ENCODE measurements around the gene EID2B. TPM values are rescaled to one million over a fixed set of nuclear protein-coding genes. Genes with fewer than 3 reads are reported as not detected.

EID2B gene
- total and polyA plus RNA-seq, 2 of the 13 experiments (the other 11 are each of a cell fraction or from before 2014, with no cell fraction given), result 2.5 to 3.7 TPM

DNA sequence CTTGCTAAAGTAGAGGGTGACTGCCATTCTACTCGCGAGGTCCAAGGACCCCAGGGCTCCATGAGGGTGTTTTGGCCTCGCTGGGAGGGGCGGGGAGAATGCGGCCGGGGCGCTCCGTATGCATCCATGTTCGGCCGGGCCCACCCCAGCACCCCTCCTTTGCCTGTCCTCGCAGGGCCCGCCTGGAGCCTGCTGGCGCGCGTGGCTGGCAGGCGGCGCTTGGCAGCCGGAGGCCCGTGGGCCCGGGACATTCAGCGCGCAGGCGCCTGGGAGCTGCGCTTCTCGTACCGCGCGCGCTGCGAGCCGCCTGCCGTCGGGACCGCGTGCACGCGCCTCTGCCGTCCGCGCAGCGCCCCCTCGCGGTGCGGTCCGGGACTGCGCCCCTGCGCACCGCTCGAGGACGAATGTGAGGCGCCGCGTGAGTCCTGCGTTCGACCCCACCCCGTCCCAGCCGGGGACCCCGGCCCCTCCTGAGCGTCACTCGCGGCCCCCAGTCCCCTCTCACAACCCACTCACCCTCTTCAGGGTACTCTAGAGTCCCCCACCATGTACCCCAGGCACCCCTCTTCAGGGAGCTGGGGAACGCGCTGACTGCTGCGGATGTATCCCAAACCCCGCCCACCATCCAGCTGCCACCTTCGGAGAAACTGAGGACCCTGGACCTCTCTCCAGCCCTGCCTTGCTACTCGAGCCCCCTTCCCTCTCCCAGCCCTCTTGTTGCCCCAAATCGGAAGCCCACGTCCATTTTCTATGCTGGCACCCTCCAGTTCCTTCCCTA, 29.8 kb downstream of the EID2B start (continued):
- TF ChIP-seq, protein P1, sequence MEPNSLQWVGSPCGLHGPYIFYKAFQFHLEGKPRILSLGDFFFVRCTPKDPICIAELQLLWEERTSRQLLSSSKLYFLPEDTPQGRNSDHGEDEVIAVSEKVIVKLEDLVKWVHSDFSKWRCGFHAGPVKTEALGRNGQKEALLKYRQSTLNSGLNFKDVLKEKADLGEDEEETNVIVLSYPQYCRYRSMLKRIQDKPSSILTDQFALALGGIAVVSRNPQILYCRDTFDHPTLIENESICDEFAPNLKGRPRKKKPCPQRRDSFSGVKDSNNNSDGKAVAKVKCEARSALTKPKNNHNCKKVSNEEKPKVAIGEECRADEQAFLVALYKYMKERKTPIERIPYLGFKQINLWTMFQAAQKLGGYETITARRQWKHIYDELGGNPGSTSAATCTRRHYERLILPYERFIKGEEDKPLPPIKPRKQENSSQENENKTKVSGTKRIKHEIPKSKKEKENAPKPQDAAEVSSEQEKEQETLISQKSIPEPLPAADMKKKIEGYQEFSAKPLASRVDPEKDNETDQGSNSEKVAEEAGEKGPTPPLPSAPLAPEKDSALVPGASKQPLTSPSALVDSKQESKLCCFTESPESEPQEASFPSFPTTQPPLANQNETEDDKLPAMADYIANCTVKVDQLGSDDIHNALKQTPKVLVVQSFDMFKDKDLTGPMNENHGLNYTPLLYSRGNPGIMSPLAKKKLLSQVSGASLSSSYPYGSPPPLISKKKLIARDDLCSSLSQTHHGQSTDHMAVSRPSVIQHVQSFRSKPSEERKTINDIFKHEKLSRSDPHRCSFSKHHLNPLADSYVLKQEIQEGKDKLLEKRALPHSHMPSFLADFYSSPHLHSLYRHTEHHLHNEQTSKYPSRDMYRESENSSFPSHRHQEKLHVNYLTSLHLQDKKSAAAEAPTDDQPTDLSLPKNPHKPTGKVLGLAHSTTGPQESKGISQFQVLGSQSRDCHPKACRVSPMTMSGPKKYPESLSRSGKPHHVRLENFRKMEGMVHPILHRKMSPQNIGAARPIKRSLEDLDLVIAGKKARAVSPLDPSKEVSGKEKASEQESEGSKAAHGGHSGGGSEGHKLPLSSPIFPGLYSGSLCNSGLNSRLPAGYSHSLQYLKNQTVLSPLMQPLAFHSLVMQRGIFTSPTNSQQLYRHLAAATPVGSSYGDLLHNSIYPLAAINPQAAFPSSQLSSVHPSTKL (CRISPR knock-in tag; IDR thresholded peaks at IDR 0.05), result peak; percentile 36
- TF ChIP-seq ZNF335 (CRISPR knock-in tag; IDR thresholded peaks at IDR 0.05), result no peak
- TF ChIP-seq, protein P2, sequence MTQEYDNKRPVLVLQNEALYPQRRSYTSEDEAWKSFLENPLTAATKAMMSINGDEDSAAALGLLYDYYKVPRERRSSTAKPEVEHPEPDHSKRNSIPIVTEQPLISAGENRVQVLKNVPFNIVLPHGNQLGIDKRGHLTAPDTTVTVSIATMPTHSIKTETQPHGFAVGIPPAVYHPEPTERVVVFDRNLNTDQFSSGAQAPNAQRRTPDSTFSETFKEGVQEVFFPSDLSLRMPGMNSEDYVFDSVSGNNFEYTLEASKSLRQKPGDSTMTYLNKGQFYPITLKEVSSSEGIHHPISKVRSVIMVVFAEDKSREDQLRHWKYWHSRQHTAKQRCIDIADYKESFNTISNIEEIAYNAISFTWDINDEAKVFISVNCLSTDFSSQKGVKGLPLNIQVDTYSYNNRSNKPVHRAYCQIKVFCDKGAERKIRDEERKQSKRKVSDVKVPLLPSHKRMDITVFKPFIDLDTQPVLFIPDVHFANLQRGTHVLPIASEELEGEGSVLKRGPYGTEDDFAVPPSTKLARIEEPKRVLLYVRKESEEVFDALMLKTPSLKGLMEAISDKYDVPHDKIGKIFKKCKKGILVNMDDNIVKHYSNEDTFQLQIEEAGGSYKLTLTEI (CRISPR knock-in tag; conservative IDR thresholded peaks at IDR 0.05), result 0 out of 2 replicates have a peak, but pooled peaks have one; percentile 20
- no peak for TF ChIP-seq PAF1 (CRISPR knock-in tag; IDR thresholded peaks at IDR 0.05)
- TF ChIP-seq ZNF10 (CRISPR knock-in tag; IDR thresholded peaks at IDR 0.05; ENCODE audit: borderline replicate concordance, low read depth), result no peak
- TF ChIP-seq, protein P3, sequence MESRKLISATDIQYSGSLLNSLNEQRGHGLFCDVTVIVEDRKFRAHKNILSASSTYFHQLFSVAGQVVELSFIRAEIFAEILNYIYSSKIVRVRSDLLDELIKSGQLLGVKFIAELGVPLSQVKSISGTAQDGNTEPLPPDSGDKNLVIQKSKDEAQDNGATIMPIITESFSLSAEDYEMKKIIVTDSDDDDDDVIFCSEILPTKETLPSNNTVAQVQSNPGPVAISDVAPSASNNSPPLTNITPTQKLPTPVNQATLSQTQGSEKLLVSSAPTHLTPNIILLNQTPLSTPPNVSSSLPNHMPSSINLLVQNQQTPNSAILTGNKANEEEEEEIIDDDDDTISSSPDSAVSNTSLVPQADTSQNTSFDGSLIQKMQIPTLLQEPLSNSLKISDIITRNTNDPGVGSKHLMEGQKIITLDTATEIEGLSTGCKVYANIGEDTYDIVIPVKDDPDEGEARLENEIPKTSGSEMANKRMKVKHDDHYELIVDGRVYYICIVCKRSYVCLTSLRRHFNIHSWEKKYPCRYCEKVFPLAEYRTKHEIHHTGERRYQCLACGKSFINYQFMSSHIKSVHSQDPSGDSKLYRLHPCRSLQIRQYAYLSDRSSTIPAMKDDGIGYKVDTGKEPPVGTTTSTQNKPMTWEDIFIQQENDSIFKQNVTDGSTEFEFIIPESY (CRISPR knock-in tag; IDR thresholded peaks at IDR 0.05), result peak; percentile 12; the same call in 1 of the 2 replicates
- TF ChIP-seq SMC3 (IDR thresholded peaks at IDR 0.05; ENCODE audit: low read length), result no peak; the same call in 1 of the 2 replicates
- TF ChIP-seq ZNF850 (CRISPR knock-in tag; conservative IDR thresholded peaks at IDR 0.05), result 0 out of 2 replicates have a peak, but pooled peaks have one; percentile 46
- peak; percentile 46; the same call in 1 of the 2 replicates for TF ChIP-seq ZNF44 (CRISPR knock-in tag; IDR thresholded peaks at IDR 0.05)
- TF ChIP-seq, protein P4, sequence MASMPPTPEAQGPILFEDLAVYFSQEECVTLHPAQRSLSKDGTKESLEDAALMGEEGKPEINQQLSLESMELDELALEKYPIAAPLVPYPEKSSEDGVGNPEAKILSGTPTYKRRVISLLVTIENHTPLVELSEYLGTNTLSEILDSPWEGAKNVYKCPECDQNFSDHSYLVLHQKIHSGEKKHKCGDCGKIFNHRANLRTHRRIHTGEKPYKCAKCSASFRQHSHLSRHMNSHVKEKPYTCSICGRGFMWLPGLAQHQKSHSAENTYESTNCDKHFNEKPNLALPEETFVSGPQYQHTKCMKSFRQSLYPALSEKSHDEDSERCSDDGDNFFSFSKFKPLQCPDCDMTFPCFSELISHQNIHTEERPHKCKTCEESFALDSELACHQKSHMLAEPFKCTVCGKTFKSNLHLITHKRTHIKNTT (CRISPR knock-in tag; IDR thresholded peaks at IDR 0.05), result no peak
- 0 out of 2 replicates have a peak, but pooled peaks have one; percentile 59 for TF ChIP-seq MEF2D (CRISPR knock-in tag; IDR thresholded peaks at IDR 0.05)

All from HepG2 (cell line).